Ascending aorta (tissue), 2 donors: ENCODE measurements around the gene ZNF618. TPM values are rescaled to one million over a fixed set of nuclear protein-coding genes. Genes with fewer than 3 reads are reported as not detected.
A peak's percentile ranks its signal among the peaks of the same experiment; 100 is the strongest.

Experiments
- DNase-seq, 2 donors: peaks; one replicate each; pipeline ENCODE4 v3.0.0-alpha.2; 2019; ENCODE audit warnings: low spot score in 2 of 2
- H3K27ac ChIP-seq, 2 donors: fragments of 200-600 bp; sonication (generic); one replicate each; pipeline ENCODE4 v1.5.1; 2016 to 2017; ENCODE audit warnings: mild to moderate bottlenecking in 1 of 2
- H3K27me3 ChIP-seq: fragments of 200-600 bp; sonication (generic); one replicate; pipeline ENCODE4 v1.5.1; 2017
- H3K36me3 ChIP-seq, 2 donors: fragments of 200-600 bp; sonication (generic); one replicate each; pipeline ENCODE4 v1.5.1; 2016
- H3K4me1 ChIP-seq, 2 donors: fragments of 200-600 bp; sonication (generic); one replicate each; pipeline ENCODE4 v1.5.1; 2016 to 2017; ENCODE audit warnings: mild to moderate bottlenecking in 1 of 2
- H3K4me3 ChIP-seq, 2 donors: fragments of 200-600 bp; sonication (generic); one replicate each; pipeline ENCODE4 v1.5.1; 2016 to 2017; ENCODE audit warnings: mild to moderate bottlenecking in 1 of 2
- H3K9me3 ChIP-seq, 2 donors: fragments of 200-600 bp; sonication (generic); one replicate each; pipeline ENCODE4 v1.5.1; 2016
- intact Hi-C: fragments of 100-400 bp; cut with DNase I; formaldehyde crosslinking; loops from one replicate; pipeline ENCODE4 v1.15.1; 2023
- total RNA-seq: library from RNA; depleted of rRNA; stranded (reverse); fragments of >200 nt; gene quantifications from one replicate; pipeline ENCODE4 v1.1.0, GENCODE V29; 2016
- TF ChIP-seq, protein P1 (sequence below), 3 experiments: fragments of 200-600 bp in 2 of 3; fragments of 450-650 bp in 1 of 3; sonication (generic) in 2 of 3; IDR thresholded peaks; one replicate each; pipeline ENCODE4 v1.5.1; 2016 to 2019; ENCODE audit warnings: antibody characterized with exemption in 3 of 3, mild to moderate bottlenecking in 1 of 3, moderate library complexity in 1 of 3

ZNF618 gene
- total RNA-seq, 1 donor from 2014 or later = 16.1 TPM

DNA sequence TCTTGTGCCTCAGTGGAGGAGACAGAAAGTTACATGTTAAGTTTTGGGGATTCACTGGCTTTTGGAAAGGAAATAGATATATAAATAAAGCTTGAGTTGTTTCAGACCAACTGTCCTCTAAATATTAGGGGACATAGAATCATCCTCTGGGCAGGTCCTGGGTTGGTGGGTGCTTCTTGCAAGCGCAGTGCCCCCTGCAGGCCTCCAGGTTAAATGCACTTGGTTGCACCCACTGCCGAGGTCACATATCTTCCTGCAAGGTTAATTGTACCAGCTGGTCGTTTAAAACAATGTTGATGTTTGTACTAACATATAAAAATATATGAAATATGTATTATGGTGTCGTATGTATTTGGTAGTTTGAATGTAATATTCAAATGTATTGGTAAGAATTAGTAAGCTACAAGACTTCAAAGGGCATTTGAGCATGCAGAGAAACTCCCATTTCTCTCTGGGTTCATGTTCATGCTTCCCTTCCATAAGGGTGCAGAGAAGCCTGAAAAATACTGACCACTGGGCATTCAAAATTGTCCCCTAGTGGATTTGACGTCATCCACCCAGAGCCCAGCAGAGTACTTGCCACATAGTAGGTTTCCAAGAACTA lies 87.0 kb downstream of the ZNF618 start:
- intact Hi-C loops = loop anchor here (2.0 to 5.0 kb wide), 2 partner anchors 154 to 226 kb away; no protein-coding TSS in a partner anchor
- TF ChIP-seq, protein P1, sequence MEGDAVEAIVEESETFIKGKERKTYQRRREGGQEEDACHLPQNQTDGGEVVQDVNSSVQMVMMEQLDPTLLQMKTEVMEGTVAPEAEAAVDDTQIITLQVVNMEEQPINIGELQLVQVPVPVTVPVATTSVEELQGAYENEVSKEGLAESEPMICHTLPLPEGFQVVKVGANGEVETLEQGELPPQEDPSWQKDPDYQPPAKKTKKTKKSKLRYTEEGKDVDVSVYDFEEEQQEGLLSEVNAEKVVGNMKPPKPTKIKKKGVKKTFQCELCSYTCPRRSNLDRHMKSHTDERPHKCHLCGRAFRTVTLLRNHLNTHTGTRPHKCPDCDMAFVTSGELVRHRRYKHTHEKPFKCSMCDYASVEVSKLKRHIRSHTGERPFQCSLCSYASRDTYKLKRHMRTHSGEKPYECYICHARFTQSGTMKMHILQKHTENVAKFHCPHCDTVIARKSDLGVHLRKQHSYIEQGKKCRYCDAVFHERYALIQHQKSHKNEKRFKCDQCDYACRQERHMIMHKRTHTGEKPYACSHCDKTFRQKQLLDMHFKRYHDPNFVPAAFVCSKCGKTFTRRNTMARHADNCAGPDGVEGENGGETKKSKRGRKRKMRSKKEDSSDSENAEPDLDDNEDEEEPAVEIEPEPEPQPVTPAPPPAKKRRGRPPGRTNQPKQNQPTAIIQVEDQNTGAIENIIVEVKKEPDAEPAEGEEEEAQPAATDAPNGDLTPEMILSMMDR (IDR thresholded peaks at IDR 0.05) = peak; percentile 28 to 61 (median 55)
- no peaks in the 10 kb centered on the region for H3K9me3 ChIP-seq
- H3K36me3 ChIP-seq = no peaks in the 10 kb centered on the region
- DNase-seq = peak in 1 of 2 donors; percentile 72
- no peak overlapping the region for H3K27ac ChIP-seq
- H3K27me3 ChIP-seq = no peaks in the 10 kb centered on the region
- H3K4me1 ChIP-seq = peaks cover 0 to 9% of the 10 kb centered on the region in 2 donors
- H3K4me3 ChIP-seq = no peak overlapping the region

GRCh38 chr9:113963696-113964494 lies 87.8 kb downstream of the ZNF618 start:
- no peaks in the 10 kb centered on the region for H3K9me3 ChIP-seq
- DNase-seq = peak in 1 of 2 donors; percentile 50
- H3K4me3 ChIP-seq = no peak overlapping the region
- TF ChIP-seq, protein P1 (IDR thresholded peaks at IDR 0.05) = no peak
- no peaks in the 10 kb centered on the region for H3K27me3 ChIP-seq
- H3K4me1 ChIP-seq = peaks cover 0 to 4% of the 10 kb centered on the region in 2 donors
- H3K36me3 ChIP-seq = no peaks in the 10 kb centered on the region
- intact Hi-C loops = loop anchor here (2.0 to 5.0 kb wide), 2 partner anchors 155 to 227 kb away; no protein-coding TSS in a partner anchor
- H3K27ac ChIP-seq = no peak overlapping the region

- DNase-seq = no peak
- Histone ChIP-seq H3K4me1 (peaks cover 0 to 4% of the 10 kb centered on the region in 2 donors), H3K9me3 (no peaks in the 10 kb centered on the region), H3K36me3 (peaks cover 0 to 6% of the 10 kb centered on the region in 2 donors), H3K4me3 (no peak overlapping the region), H3K27me3 (no peaks in the 10 kb centered on the region), H3K27ac (no peak overlapping the region)
- intact Hi-C loops = loop anchor here (5.0 kb wide), 1 partner anchor 227 kb away; no protein-coding TSS in a partner anchor
- TF ChIP-seq, protein P1 (IDR thresholded peaks at IDR 0.05) = no peak
These were observed 88.5 kb downstream of the ZNF618 start for GRCh38 chr9:113964495-113965170.

DNA sequence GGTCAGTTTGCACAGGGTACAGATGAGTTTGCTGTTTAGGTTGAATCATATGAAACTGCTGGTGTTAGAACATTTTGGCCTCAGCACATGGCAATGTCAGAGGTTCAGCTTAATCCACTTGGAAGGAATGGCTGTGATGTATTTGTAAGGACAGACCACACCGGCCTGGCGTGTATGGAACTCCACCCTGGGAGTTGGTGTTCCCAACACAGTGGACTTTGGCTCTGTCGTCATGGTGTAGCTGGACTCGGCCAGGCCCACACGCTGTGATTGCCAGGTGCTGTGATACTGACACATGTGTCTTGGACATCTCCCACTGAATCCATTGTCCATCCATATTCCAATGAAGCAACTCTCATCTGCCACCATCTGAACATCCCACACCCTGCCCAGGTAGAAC lies 90.3 kb downstream of the ZNF618 start:
- TF ChIP-seq, protein P1 (IDR thresholded peaks at IDR 0.05) = no peak
- Histone ChIP-seq H3K27me3 (no peaks in the 10 kb centered on the region), H3K27ac (no peak overlapping the region), H3K9me3 (no peaks in the 10 kb centered on the region), H3K4me3 (no peak overlapping the region), H3K36me3 (peaks cover 0 to 6% of the 10 kb centered on the region in 2 donors), H3K4me1 (peaks cover 0 to 4% of the 10 kb centered on the region in 2 donors)
- no peak for DNase-seq
- intact Hi-C loops = no loop called here

GRCh38 chr9:113967380-113967779 lies 91.3 kb downstream of the ZNF618 start:
- Histone ChIP-seq H3K27me3 (no peaks in the 10 kb centered on the region), H3K4me3 (no peak overlapping the region), H3K4me1 (peaks cover 0 to 4% of the 10 kb centered on the region in 2 donors), H3K36me3 (peaks cover 0 to 6% of the 10 kb centered on the region in 2 donors), H3K9me3 (no peaks in the 10 kb centered on the region), H3K27ac (no peak overlapping the region)
- intact Hi-C loops = no loop called here
- TF ChIP-seq, protein P1 (IDR thresholded peaks at IDR 0.05) = no peak
- DNase-seq = no peak
